Keratinocyte (primary cell): Measurements from ENCODE around the gene GNAI1. TPM values are rescaled to one million over a fixed set of nuclear protein-coding genes. Genes with fewer than 3 reads are reported as not detected.

ENCODE experiments used
- DNase-seq: peaks from one replicate; pipeline ENCODE4 v3.0.0-alpha.2; 2011; ENCODE audit warnings: low read depth, missing footprints, low spot score
- FAIRE-seq: peaks from 2 replicates; lab custom pipeline; 2011; peaks lifted over from hg19 to GRCh38; lab: Jason Lieb, UNC
- H2AFZ ChIP-seq: 2 replicates; pipeline ENCODE4 v1.6.0; 2012; ENCODE audit warnings: low read length, control low read depth, inconsistent platforms; ENCODE audit not compliant: control insufficient read depth
- H3K27ac ChIP-seq: 2 replicates; pipeline ENCODE4 v1.5.1; 2011; ENCODE audit warnings: low read length; ENCODE audit not compliant: control insufficient read depth, insufficient read depth
- H3K27me3 ChIP-seq: 3 replicates; pipeline ENCODE4 v1.6.0; 2011; ENCODE audit warnings: low read length; ENCODE audit not compliant: control insufficient read depth, insufficient read depth; ENCODE audit errors: extremely low read depth
- H3K36me3 ChIP-seq, 2 experiments: 2 replicates in 1 of 2; 3 replicates in 1 of 2; pipeline ENCODE4 v1.5.1; 2011; ENCODE audit warnings: low read length in 2 of 2, mild to moderate bottlenecking in 1 of 2; ENCODE audit not compliant: control insufficient read depth in 2 of 2, insufficient read depth in 2 of 2; ENCODE audit errors: extremely low read depth in 1 of 2
- H3K4me1 ChIP-seq: 3 replicates; pipeline ENCODE4 v1.5.1; 2011; ENCODE audit warnings: low read length; ENCODE audit not compliant: control insufficient read depth, insufficient read depth; ENCODE audit errors: extremely low read depth
- H3K4me2 ChIP-seq: 3 replicates; pipeline ENCODE4 v1.6.0; 2011; ENCODE audit warnings: low read depth, low read length; ENCODE audit not compliant: control insufficient read depth, insufficient read depth; ENCODE audit errors: extremely low read depth
- H3K4me3 ChIP-seq, 3 experiments: fragments of 200-600 bp in 1 of 3; sonication (generic) in 1 of 3; 2 replicates in 2 of 3; 3 replicates in 1 of 3; pipeline ENCODE4 v1.5.1; 2011 to 2016; ENCODE audit warnings: low read length in 3 of 3, mild to moderate bottlenecking in 3 of 3, control low read depth in 2 of 3, inconsistent platforms in 1 of 3, low read depth in 1 of 3, mixed read lengths in 1 of 3, mixed run types in 1 of 3, moderate library complexity in 1 of 3; ENCODE audit not compliant: control insufficient read depth in 2 of 3, insufficient read depth in 2 of 3; ENCODE audit errors: extremely low read depth in 1 of 3
- H3K79me2 ChIP-seq: 2 replicates; pipeline ENCODE4 v1.6.0; 2012; ENCODE audit warnings: low read length; ENCODE audit not compliant: control insufficient read depth, insufficient read depth
- H3K9ac ChIP-seq: 3 replicates; pipeline ENCODE4 v1.6.0; 2011; ENCODE audit warnings: low read length; ENCODE audit not compliant: control insufficient read depth, insufficient read depth; ENCODE audit errors: extremely low read depth
- H3K9me1 ChIP-seq: 3 replicates; pipeline ENCODE4 v1.6.0; 2011; ENCODE audit warnings: low read length; ENCODE audit not compliant: control insufficient read depth, insufficient read depth; ENCODE audit errors: extremely low read depth
- H3K9me3 ChIP-seq: 2 replicates; pipeline ENCODE4 v1.5.1; 2012; ENCODE audit warnings: low read depth, low read length; ENCODE audit not compliant: control insufficient read depth
- H4K20me1 ChIP-seq: 3 replicates; pipeline ENCODE4 v1.6.0; 2011; ENCODE audit warnings: low read length; ENCODE audit not compliant: control insufficient read depth, insufficient read depth; ENCODE audit errors: extremely low read depth
- CTCF ChIP-seq, 3 experiments: IDR thresholded peaks in 1 of 3; conservative IDR thresholded peaks in 1 of 3; optimal IDR thresholded peaks in 1 of 3; 2 replicates in 2 of 3; 3 replicates in 1 of 3; pipeline versions ENCODE3 to v1.5.1; 2011; ENCODE audit warnings: low read length in 3 of 3, mild to moderate bottlenecking in 3 of 3, moderate library complexity in 2 of 3, control low read depth in 1 of 3, inconsistent platforms in 1 of 3; ENCODE audit not compliant: insufficient read depth in 2 of 3; ENCODE audit errors: extremely low read depth in 1 of 3
- EZH2 ChIP-seq: IDR thresholded peaks from one replicate; pipeline ENCODE4 v1.6.1; 2012; ENCODE audit warnings: inconsistent platforms, mild to moderate bottlenecking, low read length, moderate library complexity
- dilution Hi-C: fragments of 300-500 bp; cut with MboI; formaldehyde crosslinking; loops from one replicate; pipeline ENCODE4 v1.7.0; 2020; ENCODE audit warnings: low sequenced_read_pairs; ENCODE audit not compliant: extremely low pct_ligation_motif_present
- polyA plus RNA-seq, 5 experiments: library from polyadenylated mRNA; depleted of rRNA in 3 of 5; stranded (reverse) in 3 of 5; stranded (forward) in 1 of 5; unstranded in 1 of 5; fragments of >200 nt; gene quantifications; 1 replicate in 1 of 5; 2 replicates in 3 of 5; 3 replicates in 1 of 5; pipeline versions ENCODE4 v1.2.1 to v1.2.3, GENCODE V29; 2011 to 2012; ENCODE audit warnings: missing spikeins in 2 of 5, low read depth in 1 of 5, low replicate concordance in 1 of 5

Gene GNAI1
- polyA plus RNA-seq, 1 donor (not counting 4 experiments of a cell fraction or from before 2014, with no cell fraction given): 84.1 TPM

DNA sequence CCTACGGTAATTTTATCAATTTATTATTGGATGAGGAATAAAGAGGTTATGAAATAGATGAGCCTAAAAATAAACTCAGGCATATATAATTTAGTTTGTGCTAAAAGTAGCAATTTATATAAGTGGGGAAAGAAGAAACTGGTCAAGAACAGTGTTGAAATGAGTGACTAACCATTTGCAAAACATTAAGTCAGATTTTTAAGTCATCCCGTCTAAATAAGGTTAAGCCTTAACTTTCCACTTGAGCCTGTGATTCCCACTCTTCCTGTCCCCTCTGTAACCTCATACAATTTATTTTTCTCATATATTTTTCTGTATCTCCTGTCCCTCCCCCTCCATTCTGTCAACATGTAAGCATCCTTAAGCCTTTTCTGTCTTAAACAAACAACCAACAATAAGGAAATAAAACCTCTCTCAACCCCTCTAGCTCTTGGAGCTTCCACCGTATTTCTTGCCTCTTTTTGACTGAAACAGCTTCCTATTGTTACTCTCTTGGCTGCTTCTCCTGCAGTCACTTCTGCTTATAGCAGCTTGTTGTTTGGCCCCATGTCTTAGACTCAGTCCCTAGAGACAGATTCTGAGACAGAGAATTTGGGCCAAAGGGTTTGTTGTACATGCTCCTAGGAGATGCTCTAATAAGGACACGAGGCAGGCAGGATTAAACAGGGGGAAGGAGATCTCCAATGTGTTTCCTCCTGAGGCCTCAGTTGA, 109.7 kb downstream of the GNAI1 start:
- FAIRE-seq: no peak
- H3K4me3 ChIP-seq: no peak overlapping the region
- H3K4me1 ChIP-seq: no peaks in the 10 kb centered on the region
- no peaks in the 10 kb centered on the region for H3K27me3 ChIP-seq
- no peak overlapping the region for H3K9ac ChIP-seq
- TF ChIP-seq CTCF (optimal IDR thresholded peaks at IDR 0.05 in 1 of 3, IDR thresholded peaks at IDR 0.05 in 1 of 3, conservative IDR thresholded peaks at IDR 0.05 in 1 of 3; ENCODE audit: extremely low read depth in 1 of 3, insufficient read depth in 2 of 3, low read length in 3 of 3) (no peak), EZH2 (no peak)
- no peak overlapping the region for H3K27ac ChIP-seq
- no peak overlapping the region for H3K4me2 ChIP-seq
- H3K79me2 ChIP-seq: no peaks in the 10 kb centered on the region
- dilution Hi-C loops: no loop called here
- no peaks in the 10 kb centered on the region for H3K9me1 ChIP-seq
- H4K20me1 ChIP-seq: no peaks in the 10 kb centered on the region
- H3K36me3 ChIP-seq: no peaks in the 10 kb centered on the region
- no peak overlapping the region for H2AFZ ChIP-seq
- DNase-seq: no peak
- H3K9me3 ChIP-seq: no peaks in the 10 kb centered on the region

DNA sequence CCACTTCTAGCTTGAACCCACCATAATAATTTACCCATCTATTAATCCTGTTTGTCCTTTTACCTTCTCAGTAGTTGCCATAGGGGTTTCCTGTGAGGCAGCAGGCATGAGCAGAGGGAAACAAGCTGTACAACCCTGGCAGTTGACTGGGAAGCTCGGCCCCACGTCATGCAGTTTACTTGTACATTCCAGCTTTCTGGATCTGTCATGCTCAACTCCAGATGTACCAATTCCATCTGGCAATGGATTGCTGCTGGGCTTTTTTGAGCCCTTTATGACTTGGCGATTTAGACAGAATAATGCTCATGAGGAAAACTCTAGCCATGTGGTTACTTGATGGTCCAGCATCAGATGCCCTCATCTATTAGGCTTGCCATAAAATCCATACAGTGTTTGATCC, 112.5 kb downstream of the GNAI1 start:
- FAIRE-seq: no peak
- Histone ChIP-seq H3K4me1 (no peaks in the 10 kb centered on the region), H3K9me1 (no peaks in the 10 kb centered on the region), H2AFZ (no peak overlapping the region), H3K27ac (no peak overlapping the region), H3K9me3 (no peaks in the 10 kb centered on the region), H4K20me1 (no peaks in the 10 kb centered on the region), H3K4me3 (no peak overlapping the region), H3K79me2 (no peaks in the 10 kb centered on the region), H3K4me2 (no peak overlapping the region), H3K27me3 (no peaks in the 10 kb centered on the region), H3K9ac (no peak overlapping the region), H3K36me3 (no peaks in the 10 kb centered on the region)
- TF ChIP-seq EZH2: no peak
- no peak for TF ChIP-seq CTCF (optimal IDR thresholded peaks at IDR 0.05 in 1 of 3, IDR thresholded peaks at IDR 0.05 in 1 of 3, conservative IDR thresholded peaks at IDR 0.05 in 1 of 3; ENCODE audit: extremely low read depth in 1 of 3, insufficient read depth in 2 of 3, low read length in 3 of 3)
- dilution Hi-C loops: no loop called here
- DNase-seq: no peak
